Activated T-cell treated with anti-CD3 and anti-CD28 coated beads for 48 hours (primary cell): ENCODE results near the gene MAP7.
"Not testable (repeated sequence)": the region's sequence is repeated elsewhere in the genome, so short reads cannot be mapped to it uniquely, and the experiment has no call there.

Experiments used
- DNase-seq: peaks from one replicate; pipeline ENCODE4 v3.0.0-alpha.2; 2020; ENCODE audit warnings: low read depth

Gene MAP7

DNA sequence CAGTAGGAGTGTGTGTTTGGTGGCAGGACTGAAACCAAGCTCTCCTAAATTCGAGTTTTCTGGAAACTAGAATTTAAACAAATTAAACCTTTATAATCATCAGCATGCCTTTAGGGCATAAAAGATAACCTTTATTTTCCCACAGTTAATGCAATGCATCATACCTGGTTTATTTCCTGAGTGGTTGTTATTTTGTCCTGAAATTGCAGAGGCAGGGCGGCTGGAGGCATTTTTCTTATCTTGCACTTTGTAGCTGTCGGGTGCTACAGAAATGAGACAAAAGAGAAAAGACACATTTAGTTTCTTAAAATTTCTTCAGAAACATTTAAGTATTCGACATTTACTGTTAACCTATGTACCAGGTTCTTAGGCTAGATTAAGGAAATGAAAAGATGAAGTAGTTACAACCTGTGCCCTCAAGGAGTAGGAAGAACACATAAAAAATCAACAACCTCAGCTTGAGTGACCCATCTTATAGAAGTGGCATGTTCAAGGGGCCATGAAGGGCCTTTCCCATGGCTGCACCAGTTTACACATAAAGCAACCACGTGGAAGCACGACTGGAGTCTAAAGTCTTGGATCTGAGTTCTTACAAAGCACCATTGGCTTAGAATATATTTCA, 128.6 kb downstream of the MAP7 start:
- DNase-seq, result no peak

DNA sequence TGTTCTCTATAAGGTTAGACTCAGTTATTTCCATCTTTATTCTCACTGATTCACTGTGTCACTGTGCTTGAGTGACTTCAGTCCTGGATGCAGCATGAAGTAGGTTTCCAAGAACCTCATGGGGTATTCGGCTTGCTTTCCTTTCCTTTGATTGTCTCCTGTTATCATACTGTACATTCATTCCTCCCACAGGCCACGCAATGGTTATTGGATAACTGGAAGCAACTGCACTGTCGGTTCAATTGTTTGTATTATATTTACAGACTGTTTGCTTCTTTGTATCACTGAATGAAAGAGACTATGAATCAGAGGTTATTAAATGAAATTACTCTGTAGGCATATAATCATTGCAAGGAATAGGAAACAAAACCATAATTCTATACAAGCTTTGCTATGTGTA, 129.4 kb downstream of the MAP7 start:
- no peak for DNase-seq

DNA sequence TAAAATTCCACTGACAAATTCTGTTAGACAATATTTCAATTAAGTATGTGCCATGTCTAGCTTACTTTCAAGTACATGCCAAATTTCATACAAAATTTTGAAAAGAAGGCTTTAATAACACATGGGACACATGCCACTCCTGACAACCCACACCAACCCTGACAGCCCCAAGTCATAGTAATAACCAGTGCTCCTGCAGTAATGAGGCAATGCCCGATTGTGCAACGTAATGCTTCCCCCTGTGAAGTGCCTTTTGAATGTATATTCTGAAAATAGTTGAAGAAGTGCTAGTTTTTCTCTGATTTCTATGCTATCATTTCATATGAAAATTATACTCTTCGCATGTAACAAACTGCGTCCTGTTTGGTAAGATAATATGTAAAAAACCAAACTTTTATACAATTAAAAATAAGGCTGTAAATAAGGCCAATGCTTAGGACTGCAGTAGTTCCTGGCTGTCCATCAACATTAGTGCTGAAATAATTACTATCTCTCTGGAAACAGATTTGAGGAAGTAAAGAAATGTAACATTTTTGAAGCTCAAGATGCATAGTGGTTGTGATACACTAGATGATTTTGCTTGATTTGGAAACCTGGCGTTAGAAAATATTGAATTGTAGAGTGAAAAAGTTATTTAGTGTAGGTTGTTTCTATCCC, 134.7 kb downstream of the MAP7 start:
- DNase-seq, result no peak

DNA sequence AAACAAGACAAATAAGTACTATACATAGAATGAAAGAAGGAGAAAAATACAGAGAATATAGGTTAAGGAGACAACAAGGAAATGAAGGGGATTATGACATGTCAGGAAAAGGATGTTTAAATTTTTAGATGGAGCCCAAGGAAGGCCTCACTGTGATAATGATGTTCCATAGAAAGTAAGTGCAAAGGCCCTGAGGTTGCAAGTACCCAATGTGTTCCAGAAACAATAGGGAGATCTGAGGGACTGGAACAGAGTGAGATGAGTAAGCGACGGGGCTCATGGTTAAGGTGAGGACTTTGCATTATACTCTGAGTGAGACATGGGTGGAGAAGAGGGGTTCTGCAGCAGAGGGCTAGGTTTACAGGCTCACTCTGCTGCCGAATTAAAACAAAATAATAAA, 137.8 kb downstream of the MAP7 start:
- no peak for DNase-seq

DNA sequence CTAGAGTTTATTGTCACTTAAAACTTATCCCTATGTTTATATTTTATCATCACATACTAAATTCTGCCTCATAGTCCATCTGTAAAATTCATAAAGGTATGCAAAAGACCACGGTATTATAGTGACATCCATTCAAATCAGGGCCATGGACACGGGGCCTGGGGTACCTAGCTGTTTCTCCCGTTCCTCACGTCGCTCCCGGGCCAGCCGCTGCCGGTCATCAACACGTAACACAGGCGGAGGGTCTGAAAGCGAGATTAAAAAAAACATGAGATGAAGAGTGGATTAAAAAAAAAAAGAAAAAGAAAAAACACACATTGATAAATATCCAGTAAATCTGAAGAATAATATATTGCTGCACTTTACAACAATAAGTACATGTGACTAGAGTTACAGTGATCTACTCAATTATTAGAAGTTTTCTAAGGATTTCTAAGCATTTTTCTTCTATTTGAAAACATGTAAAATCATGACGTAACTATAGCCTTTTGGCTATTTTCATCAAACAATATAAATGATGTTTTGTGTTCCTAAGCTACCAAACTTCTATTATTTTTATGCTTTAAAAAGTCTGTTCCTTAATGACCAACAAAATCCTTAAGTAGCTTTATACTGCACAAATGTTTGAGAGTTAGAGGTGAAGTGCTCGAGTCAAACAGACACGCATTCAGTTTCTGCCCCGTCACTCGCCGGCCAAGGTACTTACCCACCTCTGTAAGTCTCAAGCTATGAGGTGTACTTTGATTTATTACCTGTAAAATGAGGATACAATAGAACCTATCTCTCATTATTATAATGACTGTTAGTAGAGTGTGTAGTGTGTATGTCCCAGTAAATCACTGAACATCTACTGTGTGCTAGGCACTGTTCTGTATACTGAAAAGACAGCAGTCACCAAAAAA, 138.5 kb downstream of the MAP7 start:
- DNase-seq, result no peak

DNA sequence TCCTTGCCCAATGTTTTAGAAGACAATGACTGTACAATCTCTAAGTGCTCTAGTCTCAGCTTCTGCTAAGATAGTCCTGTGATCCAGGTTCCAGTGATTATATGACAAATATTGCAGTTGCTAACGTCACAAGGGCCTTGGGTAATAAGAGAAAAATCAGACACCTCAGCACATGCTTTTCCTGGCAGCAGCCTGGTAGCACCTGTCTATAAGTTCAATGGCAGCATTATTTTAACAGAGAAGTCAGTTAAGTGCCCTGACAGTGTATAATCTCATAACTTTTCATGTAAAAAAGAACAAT, 139.2 kb downstream of the MAP7 start:
- no peak for DNase-seq

DNA sequence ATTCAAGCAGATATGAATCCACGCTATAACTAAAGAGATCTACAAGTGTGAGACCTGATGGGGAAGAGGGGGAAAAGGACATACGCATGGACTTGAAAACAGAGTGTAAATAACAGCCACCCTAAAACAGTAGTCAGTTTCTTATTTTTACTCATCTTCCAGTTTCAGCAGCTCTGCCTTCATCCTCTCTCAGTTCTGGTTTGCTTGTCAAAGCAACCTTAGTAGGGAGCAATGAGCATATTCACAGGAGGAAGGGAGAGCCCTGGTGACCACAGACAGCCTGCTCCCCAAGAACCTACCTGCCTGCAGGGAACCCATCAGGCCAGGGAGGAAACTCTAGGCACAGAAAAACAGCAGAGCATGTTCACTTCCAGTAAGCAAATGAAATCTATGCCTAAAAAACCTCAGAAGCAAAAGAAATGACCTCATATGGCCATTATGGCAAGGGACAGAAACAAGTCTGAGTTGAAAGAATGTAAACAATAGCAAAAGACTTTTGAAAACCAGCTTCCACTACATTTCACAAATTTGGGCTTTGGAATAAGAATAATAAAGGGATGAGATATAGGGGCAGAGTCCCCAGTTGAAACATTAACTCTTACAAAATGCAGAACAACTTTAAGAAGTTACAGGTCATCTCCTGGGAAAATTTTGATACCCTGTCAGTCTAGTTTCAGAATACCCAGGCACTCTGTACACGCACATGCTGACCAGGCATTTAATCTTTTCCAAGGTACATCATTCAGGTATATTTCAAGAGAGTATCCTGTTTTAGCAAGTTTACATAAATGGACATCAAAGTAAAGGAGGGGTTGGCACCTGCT, 139.8 kb downstream of the MAP7 start:
- no peak for DNase-seq

DNA sequence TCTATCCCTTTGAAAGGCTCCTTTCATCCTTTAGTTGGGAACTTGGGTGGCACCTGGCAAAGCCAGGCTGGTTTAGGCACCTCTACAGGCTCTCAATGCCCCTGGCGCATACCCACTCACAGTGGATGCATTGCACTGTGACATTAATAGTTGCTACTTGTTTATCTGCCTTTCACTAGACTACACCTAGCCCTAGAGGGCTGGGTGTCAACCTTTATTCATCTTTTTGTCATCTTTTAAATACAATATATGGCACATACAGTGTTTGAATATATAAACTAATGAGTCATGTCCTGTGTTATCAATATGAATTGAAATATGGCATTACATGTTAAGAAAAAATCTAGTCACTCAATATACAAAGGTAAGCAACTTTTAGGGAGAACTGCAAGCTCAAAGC, 140.6 kb downstream of the MAP7 start:
- DNase-seq, result no peak

DNA sequence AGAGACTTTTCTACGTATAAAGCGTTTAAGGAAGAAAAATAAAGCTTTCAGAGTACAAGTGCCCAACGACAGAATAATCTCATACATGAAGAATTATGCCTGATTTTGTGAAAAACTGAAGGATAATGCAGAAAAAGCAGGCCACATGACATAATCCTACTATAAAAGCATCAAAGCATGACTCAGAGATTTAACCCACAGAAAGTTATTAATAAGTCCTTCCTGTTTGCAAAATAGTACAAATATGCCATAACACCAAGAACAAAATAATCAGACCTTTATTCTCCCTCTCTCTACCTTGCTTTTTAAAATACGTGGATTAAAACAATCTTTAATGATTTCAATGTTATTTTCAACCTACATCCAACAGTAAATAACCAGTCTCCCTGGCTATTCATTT, 142.0 kb downstream of the MAP7 start:
- no peak for DNase-seq

DNA sequence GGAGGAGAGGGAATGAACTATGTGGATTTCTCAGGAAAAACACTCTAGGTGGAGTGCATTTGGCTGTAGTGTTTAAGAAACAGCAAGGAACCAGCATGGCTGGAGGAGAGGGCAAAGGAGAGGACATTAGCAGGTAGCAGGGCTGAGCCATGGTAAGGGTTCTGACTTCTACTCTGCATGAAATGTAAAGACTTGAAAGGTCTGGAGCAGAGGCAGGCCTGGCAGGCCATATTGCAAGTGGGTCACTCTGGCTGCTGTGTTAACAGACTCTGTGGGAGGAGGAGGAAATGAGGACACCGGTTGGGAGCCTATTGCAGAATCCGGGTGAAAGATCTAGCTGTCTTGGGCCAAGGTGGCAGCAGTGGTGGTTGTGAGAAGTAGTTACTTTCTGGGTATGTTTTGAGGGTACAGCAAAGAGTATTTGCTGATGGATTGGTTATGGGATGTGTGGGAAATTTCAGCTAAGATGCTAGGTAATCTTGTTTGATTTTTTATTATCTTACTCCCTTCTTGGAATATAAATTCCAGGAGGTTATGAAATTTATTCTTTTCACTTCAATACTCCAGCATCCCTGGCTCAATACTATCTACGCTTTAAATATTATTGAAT, 144.7 kb downstream of the MAP7 start:
- no peak for DNase-seq

DNA sequence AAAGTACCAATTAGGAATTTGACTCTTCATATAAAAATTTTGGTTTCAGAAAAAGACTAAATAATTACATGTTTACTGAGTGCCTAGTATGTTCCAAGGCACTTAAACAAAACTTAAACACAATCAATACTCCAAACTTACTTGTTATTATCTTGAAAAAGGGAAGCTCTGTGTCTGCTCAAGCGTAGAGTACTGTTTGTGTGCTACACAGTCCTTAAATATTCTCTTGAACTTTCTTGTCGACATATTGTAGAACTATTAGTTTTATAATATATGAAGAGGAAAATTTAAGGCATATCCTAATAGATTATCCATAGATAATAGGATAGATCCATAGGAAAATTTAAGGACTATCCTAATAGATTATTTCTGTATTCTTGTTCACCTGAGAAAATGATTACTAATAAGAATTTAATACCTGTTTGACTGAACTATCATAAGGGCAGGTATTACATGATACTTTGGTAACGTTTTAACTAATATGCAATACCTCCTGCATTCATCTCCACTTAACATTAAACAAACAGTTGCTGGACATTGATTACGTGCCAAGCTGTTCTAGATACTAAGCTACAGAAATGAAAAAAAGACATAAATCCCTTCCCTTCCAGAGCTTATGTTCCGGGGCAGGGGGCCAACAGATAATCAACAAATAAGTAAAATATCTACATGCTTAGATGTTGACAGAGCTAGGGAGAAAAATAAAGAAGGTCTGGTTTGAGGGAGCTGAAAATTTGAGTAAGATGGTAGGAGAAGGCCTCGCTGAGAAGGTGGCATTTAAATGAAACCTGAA, 145.4 kb downstream of the MAP7 start:
- DNase-seq, result no peak

DNA sequence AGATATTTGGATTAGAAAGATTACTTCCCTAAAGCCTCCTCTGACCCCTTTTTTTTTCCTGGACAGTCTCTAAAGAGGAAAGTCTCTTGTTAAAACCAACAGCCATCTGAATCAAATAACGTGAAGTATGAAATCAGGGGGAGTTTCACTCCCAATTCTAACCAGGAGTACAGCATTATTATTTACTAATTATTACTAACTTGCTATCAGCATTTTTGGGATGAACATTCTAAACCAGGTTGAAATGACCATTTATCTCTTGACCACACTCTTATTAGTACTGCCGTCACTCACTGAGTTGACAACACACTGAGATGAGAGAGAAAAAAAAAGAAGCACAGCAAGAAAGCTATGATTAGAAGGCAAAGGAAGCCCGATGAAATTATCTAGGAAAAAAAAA, 146.2 kb downstream of the MAP7 start:
- no peak for DNase-seq

DNA sequence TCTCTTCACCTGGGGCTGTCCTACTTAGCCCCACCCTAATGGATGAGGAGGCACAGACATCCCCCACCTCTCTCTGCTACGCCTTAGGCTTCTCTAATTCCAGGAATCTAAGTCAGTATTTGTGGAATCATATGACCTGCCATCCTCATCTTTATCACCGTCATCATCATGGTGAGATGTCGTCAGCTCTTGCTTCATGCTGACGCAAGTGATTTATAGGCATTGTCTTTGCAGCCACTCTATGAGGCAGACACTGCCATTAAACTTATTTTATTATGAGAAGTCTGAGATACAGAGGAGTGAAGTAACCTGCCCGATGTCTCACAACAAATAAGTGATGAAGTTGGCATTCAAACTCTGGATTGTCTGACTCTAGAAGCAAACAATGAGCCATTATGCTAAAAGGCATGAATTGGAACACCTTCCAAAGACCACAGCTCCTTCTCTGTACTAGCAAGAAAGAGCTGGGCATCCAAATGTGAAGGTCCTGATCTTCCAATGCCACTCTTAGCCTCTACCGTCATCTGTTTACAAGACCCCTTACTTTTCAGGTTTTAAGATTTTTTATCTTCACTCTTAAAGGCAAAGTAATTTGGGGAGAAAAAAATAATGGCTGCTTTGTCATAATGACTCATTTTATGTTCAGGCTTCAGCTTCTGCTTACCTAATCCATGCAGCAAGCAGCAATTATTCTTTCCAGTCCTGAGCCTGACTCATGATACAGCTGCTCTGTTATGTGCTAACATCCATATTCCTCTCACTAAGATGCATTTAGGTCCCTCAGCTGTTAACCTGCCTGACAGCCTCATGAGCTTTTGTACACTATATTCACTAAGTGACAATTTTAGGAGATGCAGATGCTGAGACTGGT, 146.9 kb downstream of the MAP7 start:
- DNase-seq, result no peak

DNA sequence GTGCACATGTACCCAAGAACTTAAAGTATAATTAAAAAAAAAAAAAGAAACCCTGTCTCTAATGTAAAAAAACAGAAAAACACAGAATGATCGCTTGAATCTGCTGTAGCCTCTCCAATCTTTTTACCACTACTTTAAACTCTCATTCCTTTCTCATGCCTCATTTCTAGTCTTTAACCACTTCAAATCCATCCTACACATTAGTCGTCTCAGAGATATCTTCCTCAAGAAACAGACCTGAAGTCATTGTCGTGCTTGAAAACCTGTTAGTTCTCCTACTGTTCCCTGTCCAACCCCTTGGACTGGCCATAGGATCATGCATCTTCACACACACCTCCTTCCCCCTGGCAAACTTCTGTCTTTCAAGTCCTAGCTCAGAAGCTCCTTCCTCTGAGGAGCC, 148.5 kb downstream of the MAP7 start:
- DNase-seq, result no peak

DNA sequence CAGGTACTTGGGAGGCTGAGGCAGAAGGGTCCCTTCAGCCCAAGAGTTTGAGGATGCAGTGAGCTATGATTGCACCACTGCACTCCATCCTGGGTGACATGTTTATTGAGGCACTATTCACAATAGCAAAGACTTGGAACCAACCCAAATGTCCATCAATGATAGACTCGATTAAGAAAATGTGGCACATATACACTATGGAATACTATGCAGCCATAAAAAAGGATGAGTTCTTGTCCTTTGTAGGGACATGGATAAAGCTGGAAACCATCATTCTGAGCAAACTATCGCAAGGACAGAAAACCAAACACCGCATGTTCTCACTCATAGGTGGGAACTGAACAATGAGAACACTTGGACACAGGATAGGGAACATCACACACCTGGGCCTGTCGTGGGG, 149.0 kb downstream of the MAP7 start:
- not testable (repeated sequence) for DNase-seq

DNA sequence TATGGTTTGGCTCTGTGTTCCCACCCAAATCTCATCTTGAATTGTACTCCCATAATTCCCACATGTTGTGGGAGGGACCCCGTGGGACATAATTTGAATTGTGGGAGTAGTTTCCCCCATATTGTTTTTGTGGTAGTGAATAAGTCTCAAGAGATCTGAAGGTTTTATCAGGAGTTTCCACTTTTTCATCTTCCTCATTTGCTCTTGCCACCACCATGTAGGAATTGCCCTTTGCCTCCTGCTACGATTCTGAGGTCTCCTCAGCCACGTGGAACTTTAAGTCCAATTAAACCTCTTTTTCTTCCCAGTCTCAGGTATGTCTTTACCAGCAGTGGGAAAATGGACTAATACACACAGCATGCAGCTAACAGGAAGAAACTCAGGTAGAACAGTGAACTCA, 151.8 kb downstream of the MAP7 start:
- no peak for DNase-seq

DNA sequence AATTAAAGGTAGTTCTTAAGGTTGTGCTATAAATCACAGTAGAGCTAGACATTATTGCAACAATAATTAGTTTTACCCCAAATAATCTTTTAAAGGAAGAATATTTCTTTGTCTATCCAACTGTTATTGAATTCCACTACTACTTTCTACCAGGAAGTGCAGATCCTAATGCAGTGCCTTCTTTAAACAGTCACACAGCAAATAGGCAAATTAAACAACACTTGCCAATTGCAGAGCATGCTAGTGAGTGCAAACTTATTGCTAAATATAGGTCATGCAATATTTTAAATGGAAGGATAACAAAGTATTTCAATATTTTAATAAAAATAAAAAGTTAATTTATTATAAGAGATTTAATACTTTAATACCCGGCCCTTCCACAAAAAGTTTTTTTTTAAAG, 153.3 kb downstream of the MAP7 start:
- no peak for DNase-seq

DNA sequence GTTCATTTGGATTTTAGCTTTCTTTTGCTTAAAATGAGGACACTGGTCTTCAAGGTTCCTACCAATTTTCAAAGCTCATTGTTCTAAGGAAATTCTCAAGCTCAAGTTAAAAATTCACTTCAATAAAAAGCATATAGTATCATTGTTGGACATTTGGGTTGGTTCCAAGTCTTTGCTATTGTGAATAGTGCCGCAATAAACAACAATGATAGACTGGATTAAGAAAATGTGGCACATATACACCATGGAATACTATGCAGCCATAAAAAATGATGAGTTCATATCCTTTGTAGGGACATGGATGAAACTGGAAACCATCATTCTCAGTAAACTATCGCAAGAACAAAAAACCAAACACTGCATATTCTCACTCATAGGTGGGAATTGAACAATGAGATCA, 159.3 kb downstream of the MAP7 start:
- not testable (repeated sequence) for DNase-seq

DNA sequence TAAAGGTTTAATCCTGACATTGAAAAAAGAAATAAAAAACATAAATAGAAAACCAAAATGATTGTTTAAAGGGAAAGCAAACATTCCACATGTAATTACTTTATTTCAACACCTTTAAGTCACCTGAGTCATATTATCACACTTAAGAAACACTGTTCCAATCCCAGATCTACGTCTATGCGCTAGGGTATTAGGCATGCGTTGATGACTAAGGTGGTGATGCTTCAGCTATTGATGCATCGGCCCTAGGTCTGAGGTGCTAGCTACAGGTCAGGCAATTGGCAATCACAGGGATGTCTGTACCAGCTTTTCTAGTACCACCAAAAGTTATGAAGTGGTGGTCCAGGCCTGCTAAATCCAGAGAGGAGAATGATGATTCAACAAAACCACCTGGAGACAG, 162.9 kb downstream of the MAP7 start:
- no peak for DNase-seq

DNA sequence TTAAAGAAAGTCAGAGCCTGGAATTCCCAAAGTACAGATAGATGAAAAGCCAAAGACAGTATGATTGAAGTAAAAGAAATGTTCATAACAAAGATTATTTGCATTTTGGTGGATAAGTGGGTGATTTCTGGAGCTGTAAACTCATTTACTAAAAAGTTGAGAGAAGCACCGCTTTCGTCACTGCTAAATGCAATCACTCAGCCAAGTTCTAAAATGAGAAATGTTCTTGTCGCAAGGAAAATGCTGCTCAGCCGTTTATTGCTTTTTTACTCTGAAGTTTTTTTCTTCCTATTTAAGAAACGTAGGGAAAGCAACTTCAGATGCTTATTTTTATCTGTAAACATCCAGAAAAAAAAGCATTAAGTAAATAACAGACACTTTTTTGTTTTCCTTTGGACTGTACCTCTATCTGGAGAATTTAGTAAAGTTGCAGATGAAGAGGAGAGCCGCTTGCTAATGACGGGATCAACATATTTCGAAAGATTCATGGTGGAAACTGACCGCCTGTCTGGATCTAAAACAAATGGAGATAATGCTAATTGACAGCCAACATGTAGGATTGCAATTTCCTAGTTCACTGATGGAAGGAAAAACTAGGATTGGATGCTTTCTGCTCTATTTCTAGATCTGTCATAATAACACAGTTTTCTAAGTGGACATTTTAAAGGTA, 166.8 kb downstream of the MAP7 start:
- DNase-seq, result no peak
